ENCODE measurements around the gene EVI5L. TPM values are rescaled to one million over a fixed set of nuclear protein-coding genes. Genes with fewer than 3 reads are reported as not detected.
A peak's percentile ranks its signal among the peaks of the same experiment; 100 is the strongest.

Gene EVI5L
- total and polyA plus RNA-seq, 7 experiments from 2014 or later = 2.5 to 12.2 (median 8.3) TPM

DNA sequence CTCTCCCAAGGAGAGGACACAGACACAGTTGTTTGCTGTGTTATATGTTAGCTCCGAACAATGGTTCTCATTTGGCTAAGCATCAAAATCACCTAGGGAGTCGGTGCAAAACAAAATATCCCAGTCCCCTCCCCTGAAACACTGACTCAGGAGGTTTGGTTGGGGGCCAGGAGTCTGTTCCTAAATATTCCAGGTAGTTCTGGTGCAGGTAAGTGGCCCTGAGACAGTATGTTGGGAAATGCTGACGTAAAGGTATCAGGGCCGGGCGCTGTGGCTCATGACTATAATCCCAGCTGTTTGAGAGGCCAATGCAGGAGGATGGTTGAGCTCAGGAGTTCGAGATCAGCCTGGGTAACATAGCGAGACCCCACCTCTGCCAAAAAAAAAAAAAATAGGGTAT, 71.3 kb downstream of the EVI5L start:
- POLR2A ChIA-PET = no interaction called here
- intact Hi-C loops (cut with micrococcal nuclease) = no loop called here
- Histone ChIP-seq H3K9me3 (ENCODE audit: control insufficient read depth in 2 of 3, low read length in 3 of 3) (no peaks in the 10 kb centered on the region), H3K4me1 (ENCODE audit: control insufficient read depth in 2 of 2, insufficient read depth in 2 of 2, low read length in 2 of 2) (peaks cover 20 to 24% of the 10 kb centered on the region in 2 donors), H3K4me3 (ENCODE audit: low read length) (no peak overlapping the region), H3K27me3 (ENCODE audit: control insufficient read depth in 2 of 2, insufficient read depth in 2 of 2, low read length in 2 of 2) (no peaks in the 10 kb centered on the region), H3K27ac (ENCODE audit: low read depth, low read length) (no peak overlapping the region), H3K36me3 (ENCODE audit: control insufficient read depth in 2 of 3, insufficient read depth in 3 of 3, low read length in 3 of 3) (peaks cover 0 to 12% (median 0%) of the 10 kb centered on the region in 3 experiments)
- Mint-ChIP-seq H3K27ac (no peak overlapping the region), H3K9me3 (peaks cover 0 to 8% (median 0%) of the 10 kb centered on the region in 11 donors), H3K27me3 (peaks cover 0 to 3% (median 0%) of the 10 kb centered on the region in 5 donors), H3K4me1 (peaks cover 12 to 30% (median 23%) of the 10 kb centered on the region in 7 donors), H3K4me3 (peak overlapping the region in 2 of 10 donors; percentile 21 to 51), H3K36me3 (peaks cover 0 to 12% (median 3%) of the 10 kb centered on the region in 5 donors)
- CTCF ChIA-PET = interaction anchor here (1.3 to 1.4 kb wide), 2 partner anchors 21 to 32 kb away, joined by 5 to 7 read pairs; no protein-coding TSS in a partner anchor
- ATAC-seq (no peak), DNase-seq (no peak)

GRCh38 chr19:7902796-7903243, 72.8 kb downstream of the EVI5L start:
- H3K9me3 ChIP-seq (ENCODE audit: control insufficient read depth in 2 of 3, low read length in 3 of 3) = no peaks in the 10 kb centered on the region
- peaks cover 0 to 17% (median 4%) of the 10 kb centered on the region in 3 experiments for H3K36me3 ChIP-seq (ENCODE audit: control insufficient read depth in 2 of 3, insufficient read depth in 3 of 3, low read length in 3 of 3)
- H3K36me3 Mint-ChIP-seq = peaks cover 0 to 12% (median 3%) of the 10 kb centered on the region in 5 donors
- H3K27me3 ChIP-seq (ENCODE audit: control insufficient read depth in 2 of 2, insufficient read depth in 2 of 2, low read length in 2 of 2) = no peaks in the 10 kb centered on the region
- H3K27ac ChIP-seq (ENCODE audit: low read depth, low read length) = peak overlapping the region; percentile 70
- peaks cover 0 to 8% (median 0%) of the 10 kb centered on the region in 11 donors for H3K9me3 Mint-ChIP-seq
- ChIA-PET POLR2A (interaction anchor here (0.8 to 1.6 kb wide), 9 partner anchors 9 to 611 kb away, joined by 3 to 35 read pairs (median 3); partner anchors contain the start of genes SNAPC2 and ZNF414), CTCF (interaction anchor here (0.7 to 1.3 kb wide), 5 partner anchors 15 to 72 kb away, joined by 3 to 10 read pairs (median 6); partner anchors contain the start of gene SNAPC2)
- intact Hi-C loops (cut with micrococcal nuclease) = loop anchor here (1.0 kb wide), 10 partner anchors 13 to 369 kb away; partner anchors contain the start of genes PET100 (in 2 of the 2), SNAPC2 (in 2 of the 2), TIMM44 (in 2 of the 2) and XAB2 (in 2 of the 2)
- DNase-seq (no peak), ATAC-seq (no peak)
- H3K4me1 Mint-ChIP-seq = peaks cover 12 to 37% (median 27%) of the 10 kb centered on the region in 7 donors
- H3K4me1 ChIP-seq (ENCODE audit: control insufficient read depth in 2 of 2, insufficient read depth in 2 of 2, low read length in 2 of 2) = peaks cover 20 to 24% of the 10 kb centered on the region in 2 donors
- peak overlapping the region; percentile 78 for H3K4me3 ChIP-seq (ENCODE audit: low read length)
- peak overlapping the region in 8 of 9 donors; percentile 91 to 98 (median 96) for H3K27ac Mint-ChIP-seq
- peaks cover 0 to 3% (median 0%) of the 10 kb centered on the region in 5 donors for H3K27me3 Mint-ChIP-seq
- H3K4me3 Mint-ChIP-seq = peak overlapping the region; percentile 87 to 95 (median 92)

GRCh38 chr19:7903244-7904073, 73.4 kb downstream of the EVI5L start, which contains the start of gene MAP2K7:
Gene MAP2K7 (plus strand): TSS chr19:7903877. CDS start chr19:7903945, 68 bp downstream.
- peak within 1 kb of the TSS; percentile 87 to 95 (median 92) for H3K4me3 Mint-ChIP-seq
- Histone ChIP-seq H3K36me3 (ENCODE audit: control insufficient read depth in 2 of 3, insufficient read depth in 3 of 3, low read length in 3 of 3) (peaks cover 0 to 18% (median 4%) of the 10 kb centered on the region in 3 experiments), H3K27ac (ENCODE audit: low read depth, low read length) (peak within 1 kb of the TSS; percentile 77), H3K4me3 (ENCODE audit: low read length) (peak within 1 kb of the TSS; percentile 91), H3K4me1 (ENCODE audit: control insufficient read depth in 2 of 2, insufficient read depth in 2 of 2, low read length in 2 of 2) (peaks cover 20 to 24% of the 10 kb centered on the region in 2 donors), H3K27me3 (ENCODE audit: control insufficient read depth in 2 of 2, insufficient read depth in 2 of 2, low read length in 2 of 2) (no peaks in the 10 kb centered on the region), H3K9me3 (ENCODE audit: control insufficient read depth in 2 of 3, low read length in 3 of 3) (no peaks in the 10 kb centered on the region)
- ATAC-seq (peak; percentile 91), DNase-seq (peak; percentile 99 to 100 (median 100))
- ChIA-PET CTCF (interaction anchor here (0.7 to 1.2 kb wide), 5 partner anchors 15 to 71 kb away, joined by 3 to 10 read pairs (median 4); partner anchors contain the start of gene SNAPC2), POLR2A (interaction anchor here (0.8 to 1.6 kb wide), 11 partner anchors 9 to 611 kb away, joined by 3 to 35 read pairs (median 3); partner anchors contain the start of genes SNAPC2, TIMM44 and ZNF414)
- H3K9me3 Mint-ChIP-seq = peaks cover 0 to 8% (median 0%) of the 10 kb centered on the region in 11 donors
- intact Hi-C loops (cut with micrococcal nuclease) = loop anchor here (1.0 kb wide), 10 partner anchors 13 to 369 kb away; partner anchors contain the start of genes PET100 (in 2 of the 2), SNAPC2 (in 2 of the 2), TIMM44 (in 2 of the 2) and XAB2 (in 2 of the 2)
- H3K36me3 Mint-ChIP-seq = peaks cover 0 to 12% (median 3%) of the 10 kb centered on the region in 5 donors
- H3K4me1 Mint-ChIP-seq = peaks cover 12 to 37% (median 30%) of the 10 kb centered on the region in 7 donors
- peaks cover 0 to 3% (median 0%) of the 10 kb centered on the region in 5 donors for H3K27me3 Mint-ChIP-seq
- peak within 1 kb of the TSS; percentile 91 to 98 (median 96) for H3K27ac Mint-ChIP-seq

- ChIA-PET CTCF (interaction anchor here (0.7 to 1.2 kb wide), 4 partner anchors 14 to 46 kb away, joined by 3 to 10 read pairs (median 5); partner anchors contain the start of gene SNAPC2), POLR2A (interaction anchor here (0.9 to 1.6 kb wide), 8 partner anchors 16 to 610 kb away, joined by 3 to 35 read pairs (median 4); partner anchors contain the start of genes SNAPC2, TIMM44 and ZNF414)
- H3K4me1 Mint-ChIP-seq = peaks cover 12 to 37% (median 30%) of the 10 kb centered on the region in 7 donors
- peak; percentile 74 for ATAC-seq
- H3K9me3 Mint-ChIP-seq = peaks cover 0 to 8% (median 0%) of the 10 kb centered on the region in 11 donors
- H3K4me3 Mint-ChIP-seq = peak overlapping the region; percentile 85 to 95 (median 90)
- Histone ChIP-seq H3K4me3 (ENCODE audit: low read length) (peak overlapping the region; percentile 91), H3K9me3 (ENCODE audit: control insufficient read depth in 2 of 3, low read length in 3 of 3) (no peaks in the 10 kb centered on the region), H3K27me3 (ENCODE audit: control insufficient read depth in 2 of 2, insufficient read depth in 2 of 2, low read length in 2 of 2) (no peaks in the 10 kb centered on the region), H3K4me1 (ENCODE audit: control insufficient read depth in 2 of 2, insufficient read depth in 2 of 2, low read length in 2 of 2) (peaks cover 20 to 24% of the 10 kb centered on the region in 2 donors), H3K27ac (ENCODE audit: low read depth, low read length) (peak overlapping the region; percentile 77), H3K36me3 (ENCODE audit: control insufficient read depth in 2 of 3, insufficient read depth in 3 of 3, low read length in 3 of 3) (peaks cover 0 to 27% (median 4%) of the 10 kb centered on the region in 3 experiments)
- peak overlapping the region; percentile 85 to 98 (median 91) for H3K27ac Mint-ChIP-seq
- intact Hi-C loops (cut with micrococcal nuclease) = loop anchor here in 1 of 2 donors (1.0 kb wide), 1 partner anchor 12 kb away; no protein-coding TSS in a partner anchor
- peak in 2 of 9 donors; percentile 64 to 79 for DNase-seq
- H3K27me3 Mint-ChIP-seq = peaks cover 0 to 3% (median 0%) of the 10 kb centered on the region in 5 donors
- H3K36me3 Mint-ChIP-seq = peaks cover 0 to 12% (median 3%) of the 10 kb centered on the region in 5 donors
These were observed 74.3 kb downstream of the EVI5L start for GRCh38 chr19:7904074-7905020.

- Mint-ChIP-seq H3K4me3 (peak overlapping the region; percentile 85 to 94 (median 89)), H3K4me1 (peaks cover 12 to 37% (median 30%) of the 10 kb centered on the region in 7 donors), H3K9me3 (peaks cover 0 to 8% (median 0%) of the 10 kb centered on the region in 11 donors), H3K27ac (peak overlapping the region; percentile 85 to 98 (median 91)), H3K36me3 (peaks cover 0 to 12% (median 3%) of the 10 kb centered on the region in 5 donors), H3K27me3 (peaks cover 0 to 3% (median 0%) of the 10 kb centered on the region in 5 donors)
- DNase-seq = no peak
- H3K4me1 ChIP-seq (ENCODE audit: control insufficient read depth in 2 of 2, insufficient read depth in 2 of 2, low read length in 2 of 2) = peaks cover 20 to 24% of the 10 kb centered on the region in 2 donors
- no peak for ATAC-seq
- POLR2A ChIA-PET = interaction anchor here (1.4 kb wide), 1 partner anchor 11 kb away, joined by 4 read pairs; no protein-coding TSS in a partner anchor
- no peak overlapping the region for H3K4me3 ChIP-seq (ENCODE audit: low read length)
- H3K36me3 ChIP-seq (ENCODE audit: control insufficient read depth in 2 of 3, insufficient read depth in 3 of 3, low read length in 3 of 3) = peaks cover 0 to 35% (median 4%) of the 10 kb centered on the region in 3 experiments
- intact Hi-C loops (cut with micrococcal nuclease) = no loop called here
- H3K27ac ChIP-seq (ENCODE audit: low read depth, low read length) = no peak overlapping the region
- no peaks in the 10 kb centered on the region for H3K9me3 ChIP-seq (ENCODE audit: control insufficient read depth in 2 of 3, low read length in 3 of 3)
- CTCF ChIA-PET = no interaction called here
- no peaks in the 10 kb centered on the region for H3K27me3 ChIP-seq (ENCODE audit: control insufficient read depth in 2 of 2, insufficient read depth in 2 of 2, low read length in 2 of 2)
These were observed 75.2 kb downstream of the EVI5L start for GRCh38 chr19:7905268-7905667.

Measured in naive thymus-derived CD4-positive, alpha-beta T cell (primary cell).